ENCODE results near the gene PDE2A.

Gene PDE2A

GRCh38 chr11:72584293-72584938 lies 89.8 kb downstream of the PDE2A start:
- Histone ChIP-seq H3K4me3 (replicated peaks; ENCODE audit: low read depth, low read length) (no peak overlapping the region), H3K27me3 (replicated peaks; ENCODE audit: control insufficient read depth, insufficient read depth, low read length) (peaks cover 1% of the 10 kb centered on the region), H3K36me3 (ENCODE audit: control insufficient read depth, insufficient read depth, low read length) (no peaks in the 10 kb centered on the region)
- no peak for DNase-seq (ENCODE audit: extremely low read depth, insufficient read length)
- TF ChIP-seq, protein P1, sequence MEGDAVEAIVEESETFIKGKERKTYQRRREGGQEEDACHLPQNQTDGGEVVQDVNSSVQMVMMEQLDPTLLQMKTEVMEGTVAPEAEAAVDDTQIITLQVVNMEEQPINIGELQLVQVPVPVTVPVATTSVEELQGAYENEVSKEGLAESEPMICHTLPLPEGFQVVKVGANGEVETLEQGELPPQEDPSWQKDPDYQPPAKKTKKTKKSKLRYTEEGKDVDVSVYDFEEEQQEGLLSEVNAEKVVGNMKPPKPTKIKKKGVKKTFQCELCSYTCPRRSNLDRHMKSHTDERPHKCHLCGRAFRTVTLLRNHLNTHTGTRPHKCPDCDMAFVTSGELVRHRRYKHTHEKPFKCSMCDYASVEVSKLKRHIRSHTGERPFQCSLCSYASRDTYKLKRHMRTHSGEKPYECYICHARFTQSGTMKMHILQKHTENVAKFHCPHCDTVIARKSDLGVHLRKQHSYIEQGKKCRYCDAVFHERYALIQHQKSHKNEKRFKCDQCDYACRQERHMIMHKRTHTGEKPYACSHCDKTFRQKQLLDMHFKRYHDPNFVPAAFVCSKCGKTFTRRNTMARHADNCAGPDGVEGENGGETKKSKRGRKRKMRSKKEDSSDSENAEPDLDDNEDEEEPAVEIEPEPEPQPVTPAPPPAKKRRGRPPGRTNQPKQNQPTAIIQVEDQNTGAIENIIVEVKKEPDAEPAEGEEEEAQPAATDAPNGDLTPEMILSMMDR (IDR thresholded peaks at IDR 0.05; ENCODE audit: insufficient read depth, low read length, poor library complexity, severe bottlenecking), result no peak

DNA sequence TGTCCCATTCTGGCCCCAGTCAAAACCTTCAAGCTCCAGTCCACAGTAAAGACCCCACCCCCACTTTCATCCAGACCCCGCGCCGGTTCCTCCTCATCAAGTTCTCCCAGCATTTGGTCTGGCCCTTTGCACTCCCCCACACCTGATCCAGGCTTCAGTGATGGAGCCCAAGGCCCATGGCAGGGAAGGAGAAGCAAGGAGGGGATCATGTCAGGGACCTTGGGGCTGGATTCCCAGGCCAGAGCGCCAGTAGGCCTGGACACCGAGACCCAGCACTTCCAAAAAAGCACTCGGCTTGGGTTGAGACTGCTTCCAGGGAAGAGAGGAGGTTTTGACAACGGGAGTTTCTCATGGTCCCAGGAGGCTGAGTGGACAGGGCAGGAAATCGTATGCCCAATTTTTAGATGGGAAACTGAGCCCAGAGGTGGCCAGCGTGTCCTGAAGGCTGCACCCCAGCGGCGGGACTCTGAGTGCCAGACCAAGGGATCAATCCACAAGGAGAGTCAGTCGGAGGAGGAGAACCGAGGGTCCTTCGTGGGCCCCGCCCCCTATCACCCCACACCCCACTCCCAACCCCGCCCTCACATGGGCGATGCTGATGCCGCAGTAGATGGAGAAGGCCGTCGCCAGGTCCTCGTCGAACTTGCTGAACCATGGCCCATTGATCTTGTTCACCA lies 90.5 kb downstream of the PDE2A start:
- TF ChIP-seq, protein P1 (IDR thresholded peaks at IDR 0.05; ENCODE audit: insufficient read depth, low read length, poor library complexity, severe bottlenecking), result no peak
- DNase-seq (ENCODE audit: extremely low read depth, insufficient read length), result no peak
- H3K27me3 ChIP-seq (replicated peaks; ENCODE audit: control insufficient read depth, insufficient read depth, low read length), result peaks cover 1% of the 10 kb centered on the region
- H3K36me3 ChIP-seq (ENCODE audit: control insufficient read depth, insufficient read depth, low read length), result no peaks in the 10 kb centered on the region
- H3K4me3 ChIP-seq (replicated peaks; ENCODE audit: low read depth, low read length), result no peak overlapping the region

DNA sequence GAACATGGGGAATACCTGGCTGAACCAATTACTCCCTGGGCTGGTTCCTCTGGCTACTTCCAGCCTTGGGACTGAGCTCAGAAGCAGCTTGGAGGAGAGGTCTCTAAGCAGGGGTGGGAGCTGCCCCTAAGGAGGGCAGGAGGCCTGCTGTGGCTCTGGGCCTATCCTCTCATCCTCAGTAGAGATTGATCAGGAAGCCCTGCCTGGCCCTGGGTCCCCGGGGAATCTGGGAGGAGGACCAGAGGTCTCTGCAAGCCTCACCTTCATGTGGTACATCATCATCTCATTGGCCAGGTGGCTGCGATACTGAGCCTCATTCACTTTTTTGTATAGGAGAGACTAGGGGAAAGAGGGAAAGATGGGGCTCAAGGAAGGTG lies 91.1 kb downstream of the PDE2A start:
- Histone ChIP-seq H3K27me3 (replicated peaks; ENCODE audit: control insufficient read depth, insufficient read depth, low read length) (peaks cover 1% of the 10 kb centered on the region), H3K36me3 (ENCODE audit: control insufficient read depth, insufficient read depth, low read length) (no peaks in the 10 kb centered on the region), H3K4me3 (replicated peaks; ENCODE audit: low read depth, low read length) (no peak overlapping the region)
- no peak for DNase-seq (ENCODE audit: extremely low read depth, insufficient read length)
- TF ChIP-seq, protein P1 (IDR thresholded peaks at IDR 0.05; ENCODE audit: insufficient read depth, low read length, poor library complexity, severe bottlenecking), result no peak

DNA sequence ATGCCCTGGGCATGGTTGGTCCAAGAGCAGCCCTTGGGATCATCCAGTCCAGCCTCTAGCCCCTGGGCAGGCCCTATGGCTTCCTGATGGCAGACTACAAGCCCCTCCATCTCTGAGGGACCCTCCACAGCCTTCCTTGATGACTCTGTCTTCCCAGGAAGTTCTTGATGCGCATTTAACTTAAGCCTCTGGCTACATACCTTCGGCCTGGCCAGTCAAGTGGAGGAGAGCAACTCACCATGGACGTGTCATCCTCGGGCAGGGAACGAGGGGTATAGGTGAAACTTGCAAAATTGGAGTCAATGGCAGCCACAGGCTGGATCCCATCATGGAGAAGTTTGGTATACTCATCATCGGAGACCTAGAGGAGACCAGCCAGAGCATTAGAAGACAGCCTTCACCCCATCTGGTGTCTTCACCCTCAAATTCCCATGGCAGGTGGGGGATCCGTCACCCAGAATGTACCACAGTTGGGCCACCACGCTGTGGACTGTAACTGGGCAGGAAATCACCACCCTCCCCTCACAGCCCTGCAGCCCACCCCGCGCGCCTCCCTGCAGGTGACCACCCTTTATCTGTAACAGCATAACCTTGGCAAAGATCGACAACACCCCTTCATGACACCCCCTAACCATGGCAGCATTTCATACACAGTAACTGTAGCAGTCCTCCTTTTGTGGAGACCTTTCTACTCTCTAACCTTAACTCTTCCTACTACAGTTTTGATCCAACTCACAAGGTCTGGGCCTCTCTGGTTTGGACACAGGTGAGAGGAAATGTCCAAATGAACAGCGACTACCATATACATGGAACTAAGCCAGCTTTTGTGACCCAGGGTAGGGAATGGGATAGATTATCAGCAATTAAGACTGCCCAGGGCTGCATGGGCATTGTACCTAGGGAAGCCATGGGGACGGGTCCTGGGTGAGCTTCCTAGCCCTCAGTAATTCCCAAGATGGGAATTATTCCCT lies 91.7 kb downstream of the PDE2A start:
- Histone ChIP-seq H3K36me3 (ENCODE audit: control insufficient read depth, insufficient read depth, low read length) (no peaks in the 10 kb centered on the region), H3K4me3 (replicated peaks; ENCODE audit: low read depth, low read length) (no peak overlapping the region), H3K27me3 (replicated peaks; ENCODE audit: control insufficient read depth, insufficient read depth, low read length) (peaks cover 1% of the 10 kb centered on the region)
- no peak for DNase-seq (ENCODE audit: extremely low read depth, insufficient read length)
- TF ChIP-seq, protein P1 (IDR thresholded peaks at IDR 0.05; ENCODE audit: insufficient read depth, low read length, poor library complexity, severe bottlenecking), result no peak

DNA sequence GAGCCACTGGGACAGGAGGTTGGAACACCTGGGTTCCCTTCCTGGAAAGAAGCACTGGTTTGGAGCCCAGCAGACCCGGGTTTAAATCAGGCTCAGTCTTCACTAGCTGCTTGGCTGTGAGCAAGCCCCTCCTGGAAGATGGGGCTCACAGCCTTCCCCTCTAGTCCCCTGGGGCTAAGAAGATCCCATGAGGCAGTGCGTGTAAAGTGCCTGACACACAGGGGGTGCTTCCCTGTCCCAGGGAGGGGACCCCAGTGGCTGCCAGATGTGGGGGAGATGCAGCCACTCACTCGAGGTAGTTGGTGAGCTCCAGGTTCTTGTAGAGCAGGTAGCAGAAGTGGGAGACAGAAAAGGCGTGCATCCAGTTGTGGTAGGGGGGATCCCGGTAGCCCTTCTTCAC lies 93.2 kb downstream of the PDE2A start:
- no peaks in the 10 kb centered on the region for H3K36me3 ChIP-seq (ENCODE audit: control insufficient read depth, insufficient read depth, low read length)
- no peak overlapping the region for H3K4me3 ChIP-seq (replicated peaks; ENCODE audit: low read depth, low read length)
- TF ChIP-seq, protein P1 (IDR thresholded peaks at IDR 0.05; ENCODE audit: insufficient read depth, low read length, poor library complexity, severe bottlenecking), result no peak
- no peak for DNase-seq (ENCODE audit: extremely low read depth, insufficient read length)
- peaks cover 1% of the 10 kb centered on the region for H3K27me3 ChIP-seq (replicated peaks; ENCODE audit: control insufficient read depth, insufficient read depth, low read length)
